Astrocyte of the cerebellum (primary cell): ENCODE results near the gene MLPH.

Experiments
- DNase-seq: peaks from one replicate; pipeline ENCODE4 v3.0.0-alpha.2; 2011; ENCODE audit warnings: low read depth
- H3K4me3 ChIP-seq: 2 replicates; pipeline ENCODE4 v1.5.1; 2011; ENCODE audit warnings: mild to moderate bottlenecking, low read depth, low read length, moderate library complexity
- in situ Hi-C: cut with HindIII; loops from 2 replicates; pipeline ENCODE4 v1.10.0; 2017; ENCODE audit warnings: low sequenced_read_pairs
- TF ChIP-seq, protein P1 (sequence below): IDR thresholded peaks from 2 replicates; pipeline ENCODE4 v1.5.1; 2012; ENCODE audit warnings: low read length, low read depth, moderate library complexity, mild to moderate bottlenecking; ENCODE audit errors: missing control alignments

Gene MLPH

DNA sequence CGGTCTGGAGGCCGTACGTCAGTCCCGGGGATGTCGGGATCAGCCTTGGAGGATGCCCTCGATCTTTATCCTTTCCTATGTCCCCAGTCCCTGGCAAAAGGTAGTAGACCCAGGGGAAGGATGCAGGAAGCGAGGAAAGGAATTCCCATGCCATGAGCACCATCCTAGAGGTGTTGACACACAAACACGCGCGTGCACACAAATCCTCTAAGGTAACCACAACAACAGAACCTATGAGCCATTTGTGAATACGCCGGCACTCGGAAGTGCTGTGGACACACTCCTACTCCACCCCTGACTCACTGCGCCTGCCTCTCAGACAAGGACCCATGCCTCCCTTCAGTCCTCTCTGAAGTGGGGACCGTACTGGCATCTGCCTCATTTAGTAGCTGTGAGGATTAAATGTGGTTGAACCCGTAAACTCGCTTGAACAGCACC lies 11.3 kb upstream of the MLPH start:
- peak overlapping the region; percentile 42 for H3K4me3 ChIP-seq
- in situ Hi-C loops: no loop called here
- TF ChIP-seq, protein P1, sequence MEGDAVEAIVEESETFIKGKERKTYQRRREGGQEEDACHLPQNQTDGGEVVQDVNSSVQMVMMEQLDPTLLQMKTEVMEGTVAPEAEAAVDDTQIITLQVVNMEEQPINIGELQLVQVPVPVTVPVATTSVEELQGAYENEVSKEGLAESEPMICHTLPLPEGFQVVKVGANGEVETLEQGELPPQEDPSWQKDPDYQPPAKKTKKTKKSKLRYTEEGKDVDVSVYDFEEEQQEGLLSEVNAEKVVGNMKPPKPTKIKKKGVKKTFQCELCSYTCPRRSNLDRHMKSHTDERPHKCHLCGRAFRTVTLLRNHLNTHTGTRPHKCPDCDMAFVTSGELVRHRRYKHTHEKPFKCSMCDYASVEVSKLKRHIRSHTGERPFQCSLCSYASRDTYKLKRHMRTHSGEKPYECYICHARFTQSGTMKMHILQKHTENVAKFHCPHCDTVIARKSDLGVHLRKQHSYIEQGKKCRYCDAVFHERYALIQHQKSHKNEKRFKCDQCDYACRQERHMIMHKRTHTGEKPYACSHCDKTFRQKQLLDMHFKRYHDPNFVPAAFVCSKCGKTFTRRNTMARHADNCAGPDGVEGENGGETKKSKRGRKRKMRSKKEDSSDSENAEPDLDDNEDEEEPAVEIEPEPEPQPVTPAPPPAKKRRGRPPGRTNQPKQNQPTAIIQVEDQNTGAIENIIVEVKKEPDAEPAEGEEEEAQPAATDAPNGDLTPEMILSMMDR: no peak
- no peak for DNase-seq

DNA sequence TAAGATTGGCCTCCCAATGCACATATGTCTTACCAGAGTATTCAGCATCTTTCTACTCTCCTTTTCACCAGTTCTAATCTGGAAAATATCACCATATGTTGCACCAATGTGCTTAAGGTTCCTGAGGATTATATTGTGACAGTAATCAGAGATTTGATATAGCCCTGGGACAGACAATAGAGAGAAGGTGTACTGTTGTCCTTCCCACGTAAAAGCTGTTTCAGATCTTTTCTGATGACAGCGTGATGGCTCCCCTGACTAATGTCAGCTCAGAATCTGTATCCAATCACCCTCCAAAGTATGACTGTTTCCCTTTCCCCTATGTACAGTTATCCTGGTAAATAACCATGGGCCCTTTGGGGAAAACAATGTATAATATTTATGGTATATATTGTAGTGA lies 9.0 kb upstream of the MLPH start:
- TF ChIP-seq, protein P1: no peak
- H3K4me3 ChIP-seq: no peak overlapping the region
- no peak for DNase-seq
- in situ Hi-C loops: no loop called here

DNA sequence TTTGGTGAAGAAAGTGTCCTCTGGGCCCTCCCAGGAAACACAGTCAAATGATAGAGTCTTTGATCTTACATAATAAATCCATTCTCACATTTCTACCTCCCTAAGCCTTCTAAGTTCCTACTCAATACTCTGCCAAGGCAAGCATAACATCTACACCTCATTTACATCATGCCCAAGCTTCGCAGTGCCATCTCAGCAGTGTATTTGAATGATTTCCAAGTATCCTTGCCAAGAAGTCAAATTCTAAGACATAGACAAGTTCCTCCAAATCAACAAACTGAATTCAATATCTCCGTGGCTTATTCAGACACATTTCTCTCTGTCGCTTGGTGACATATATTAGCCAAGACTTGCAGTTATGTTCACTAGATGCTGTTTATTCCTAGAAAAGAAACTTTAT lies 8.1 kb upstream of the MLPH start:
- no peak overlapping the region for H3K4me3 ChIP-seq
- DNase-seq: no peak
- in situ Hi-C loops: no loop called here
- TF ChIP-seq, protein P1: no peak

DNA sequence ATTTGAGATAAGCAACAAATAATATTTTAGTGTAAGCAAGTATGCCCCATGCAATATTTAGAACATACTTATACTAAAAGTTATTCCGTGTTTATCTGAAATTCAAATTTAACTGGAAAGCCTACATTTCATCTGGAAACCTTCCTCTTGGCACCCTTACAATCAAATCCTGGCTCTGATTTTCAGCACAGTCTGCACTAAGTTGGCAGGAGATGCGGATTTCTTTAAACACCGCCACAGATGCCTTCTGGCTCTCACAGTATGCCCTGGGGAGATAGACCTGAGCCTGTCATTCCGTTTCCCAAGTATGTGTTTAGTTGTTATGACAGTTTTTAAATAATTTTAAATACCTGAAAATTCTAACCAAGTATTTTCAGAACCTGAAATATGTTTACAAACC lies 7.3 kb upstream of the MLPH start:
- TF ChIP-seq, protein P1: no peak
- DNase-seq: no peak
- in situ Hi-C loops: no loop called here
- no peak overlapping the region for H3K4me3 ChIP-seq

DNA sequence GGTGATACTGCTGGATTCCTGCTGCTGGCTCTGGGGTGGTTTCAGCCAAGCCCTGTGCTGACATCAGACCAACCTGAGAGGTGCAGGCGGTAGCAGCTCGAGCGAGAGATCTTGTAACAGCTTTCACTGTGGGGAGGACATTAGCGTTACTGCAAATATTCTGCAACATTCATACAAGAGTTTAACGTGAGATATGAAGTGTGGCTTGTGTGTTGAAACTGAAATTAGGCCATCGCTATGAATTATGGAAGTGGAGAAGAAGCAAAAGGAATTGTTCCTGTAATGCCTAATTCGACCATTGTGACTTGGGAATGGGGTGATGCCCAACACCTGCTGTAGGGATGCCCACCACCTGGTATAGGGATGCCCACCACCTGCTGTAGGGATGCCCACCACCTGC lies 6.5 kb upstream of the MLPH start:
- in situ Hi-C loops: no loop called here
- DNase-seq: no peak
- no peak overlapping the region for H3K4me3 ChIP-seq
- TF ChIP-seq, protein P1: no peak

DNA sequence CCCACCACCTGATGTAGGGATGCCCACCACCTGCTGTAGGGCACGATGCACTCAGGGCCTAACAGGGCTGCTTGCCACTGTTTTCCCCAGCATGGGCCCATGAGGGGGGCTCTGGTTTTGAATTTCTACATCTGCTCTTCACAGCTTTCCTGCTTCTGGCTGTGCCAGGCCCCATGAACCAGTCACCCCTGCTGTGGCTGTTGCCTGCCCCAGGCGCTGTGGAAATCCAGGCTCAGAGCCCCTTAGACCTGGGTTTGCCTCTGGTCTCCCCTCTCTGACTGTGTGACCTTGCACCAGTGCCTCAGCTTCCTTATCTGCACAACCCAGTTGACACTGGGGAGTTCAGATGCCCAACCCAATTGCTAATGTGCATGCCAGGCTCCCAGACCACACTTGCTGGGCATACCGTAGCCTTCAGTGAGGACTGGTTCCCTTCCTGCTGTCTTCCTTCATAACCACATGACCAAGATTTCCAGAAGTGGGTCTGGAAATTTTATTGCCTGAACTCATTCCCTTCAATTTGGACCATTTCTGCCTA lies 6.0 kb upstream of the MLPH start:
- H3K4me3 ChIP-seq: no peak overlapping the region
- TF ChIP-seq, protein P1: no peak
- in situ Hi-C loops: no loop called here
- no peak for DNase-seq

DNA sequence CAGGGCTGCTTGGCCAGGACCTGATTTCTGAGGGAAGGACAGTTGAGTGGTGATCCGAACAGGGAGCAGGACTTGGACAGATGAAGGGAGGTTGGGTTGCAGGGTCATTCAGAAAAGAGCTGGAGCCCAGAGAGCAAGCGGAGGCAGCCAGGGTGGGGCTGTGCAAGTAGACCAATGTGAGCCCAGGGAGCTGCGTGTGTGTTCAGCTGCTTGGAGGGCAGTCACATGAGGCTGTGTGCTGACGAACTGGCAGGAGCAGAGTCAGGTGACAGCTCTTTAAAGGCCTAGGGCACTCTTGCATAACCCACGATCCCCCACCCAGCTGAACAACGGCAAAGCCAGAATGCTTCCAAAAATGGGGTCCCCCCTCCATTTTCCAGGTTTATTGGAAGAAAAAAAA lies 4.6 kb upstream of the MLPH start:
- TF ChIP-seq, protein P1: no peak
- in situ Hi-C loops: no loop called here
- H3K4me3 ChIP-seq: no peak overlapping the region
- DNase-seq: no peak
